CD4-positive, alpha-beta T cell (primary cell): ENCODE measurements around the gene ARL5C. TPM values are rescaled to one million over a fixed set of nuclear protein-coding genes. Genes with fewer than 3 reads are reported as not detected.

ENCODE experiments used
- ATAC-seq: fragments of 200-7000 bp; cut with Tn5 transposase; one replicate; pipeline ENCODE4 v1.10.0; 2022; ENCODE audit warnings: mild to moderate bottlenecking; ENCODE audit not compliant: poor library complexity
- CTCF ChIA-PET: fragments of 350-600 bp; sonication (Branson Sonifier 250); formaldehyde crosslinking; loops from one replicate; lab custom pipeline; 2021; ENCODE audit warnings: antibody characterized with exemption, inconsistent platforms; lab: Charles Lee
- POLR2A ChIA-PET: fragments of 350-600 bp; sonication (Branson Sonifier 250); formaldehyde crosslinking; loops from one replicate; lab custom pipeline; 2021; ENCODE audit warnings: antibody characterized with exemption, inconsistent platforms; lab: Charles Lee
- DNase-seq, 14 experiments: peaks; one replicate each; pipeline ENCODE4 v3.0.0-alpha.2; 2013 to 2020; ENCODE audit warnings: mixed read lengths in 2 of 14
- H3K27ac ChIP-seq, 2 donors: one replicate each; pipeline versions ENCODE4 v1.5.1 to v1.7.0; 2013; ENCODE audit warnings: low read length in 2 of 2, low read depth in 1 of 2, mild to moderate bottlenecking in 1 of 2
- H3K27me3 ChIP-seq, 2 experiments: 1 replicate in 1 of 2; 2 replicates in 1 of 2; pipeline versions ENCODE4 v1.6.1 to v1.7.0; 2013; ENCODE audit warnings: low read length in 2 of 2, control low read depth in 1 of 2, mild to moderate bottlenecking in 1 of 2, moderate library complexity in 1 of 2; ENCODE audit not compliant: insufficient read depth in 2 of 2, control insufficient read depth in 1 of 2
- H3K36me3 ChIP-seq: one replicate; pipeline ENCODE4 v1.6.1; 2013; ENCODE audit warnings: low read length, control low read depth; ENCODE audit not compliant: insufficient read depth
- H3K4me1 ChIP-seq: one replicate; pipeline ENCODE4 v1.6.1; 2013; ENCODE audit warnings: low read length, control low read depth; ENCODE audit not compliant: insufficient read depth
- H3K4me3 ChIP-seq: one replicate; pipeline ENCODE4 v1.5.1; 2013; ENCODE audit warnings: mild to moderate bottlenecking, low read length, moderate library complexity
- H3K9me3 ChIP-seq, 2 experiments: 1 replicate in 1 of 2; 2 replicates in 1 of 2; pipeline versions ENCODE4 v1.6.1 to v1.7.0; 2013; ENCODE audit warnings: low read length in 2 of 2, mild to moderate bottlenecking in 2 of 2, control low read depth in 1 of 2, moderate library complexity in 1 of 2; ENCODE audit not compliant: control insufficient read depth in 1 of 2, insufficient read depth in 1 of 2
- H3K27ac Mint-ChIP-seq: one replicate; pipeline ENCODE4 v1.8.0; 2020; ENCODE audit warnings: mixed read lengths
- H3K27me3 Mint-ChIP-seq: one replicate; pipeline ENCODE4 v1.8.0; 2021; ENCODE audit warnings: mixed read lengths
- H3K36me3 Mint-ChIP-seq: one replicate; pipeline ENCODE4 v1.8.0; 2021; ENCODE audit warnings: low read depth, mixed read lengths
- H3K4me1 Mint-ChIP-seq: one replicate; pipeline ENCODE4 v1.8.0; 2021; ENCODE audit warnings: low read depth, mixed read lengths
- H3K4me3 Mint-ChIP-seq: one replicate; pipeline ENCODE4 v1.8.0; 2020; ENCODE audit warnings: mild to moderate bottlenecking, mixed read lengths
- H3K9me3 Mint-ChIP-seq: one replicate; pipeline ENCODE4 v1.8.0; 2020; ENCODE audit warnings: mixed read lengths
- intact Hi-C, 2 experiments: fragments of 100-400 bp; cut with DNase I in 1 of 2; cut with micrococcal nuclease in 1 of 2; formaldehyde crosslinking; loops; one replicate each; pipeline versions ENCODE4 v1.15.1 to v1.9.0; 2023 to 2025; cut with DNase I, micrococcal nuclease
- total RNA-seq, 174 experiments: library from RNA in 2 of 174; stranded (reverse) in 2 of 174; gene quantifications; one replicate each; pipeline ENCODE4 v1.2.3 and lab custom pipeline; 2021 to 2026
- TF ChIP-seq, protein P1 (sequence below): fragments of 200-600 bp; IDR thresholded peaks from one replicate; pipeline ENCODE4 v1.8.0; 2022; ENCODE audit warnings: antibody characterized with exemption, mild to moderate bottlenecking

The ARL5C gene
- total RNA-seq, 2 experiments from 2014 or later = not detected

DNA sequence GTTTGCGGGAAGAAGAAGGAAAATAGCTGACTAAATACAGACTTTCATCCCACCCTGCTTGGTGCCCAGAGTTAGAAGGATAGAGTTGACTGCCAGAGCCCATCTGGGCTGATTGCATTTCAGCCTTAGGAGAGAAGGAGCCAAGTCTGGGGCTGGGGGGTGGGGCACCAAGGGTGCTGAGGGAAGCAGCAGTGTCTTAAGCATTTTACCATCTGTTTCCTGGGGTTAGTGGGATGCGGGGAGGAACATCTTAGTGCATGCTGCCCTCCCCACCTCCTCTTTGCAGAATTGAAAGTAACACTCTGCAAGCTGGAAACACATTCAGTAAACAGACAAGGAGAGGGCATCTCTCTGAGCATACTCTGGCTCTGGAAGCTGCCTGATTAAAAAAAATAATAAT is 1.5 kb upstream of the ARL5C start:
- Histone ChIP-seq H3K36me3 (no peaks in the 10 kb centered on the region), H3K4me3 (no peak overlapping the region), H3K27me3 (peaks cover 17 to 22% of the 10 kb centered on the region in 2 experiments), H3K9me3 (peaks cover 0 to 13% of the 10 kb centered on the region in 2 experiments), H3K27ac (no peak overlapping the region), H3K4me1 (peaks cover 37% of the 10 kb centered on the region)
- CTCF ChIA-PET = interaction anchor here (1.3 to 3.4 kb wide), 2 partner anchors 7 to 184 kb away, joined by 8 to 9 read pairs; no protein-coding TSS in a partner anchor
- TF ChIP-seq, protein P1, sequence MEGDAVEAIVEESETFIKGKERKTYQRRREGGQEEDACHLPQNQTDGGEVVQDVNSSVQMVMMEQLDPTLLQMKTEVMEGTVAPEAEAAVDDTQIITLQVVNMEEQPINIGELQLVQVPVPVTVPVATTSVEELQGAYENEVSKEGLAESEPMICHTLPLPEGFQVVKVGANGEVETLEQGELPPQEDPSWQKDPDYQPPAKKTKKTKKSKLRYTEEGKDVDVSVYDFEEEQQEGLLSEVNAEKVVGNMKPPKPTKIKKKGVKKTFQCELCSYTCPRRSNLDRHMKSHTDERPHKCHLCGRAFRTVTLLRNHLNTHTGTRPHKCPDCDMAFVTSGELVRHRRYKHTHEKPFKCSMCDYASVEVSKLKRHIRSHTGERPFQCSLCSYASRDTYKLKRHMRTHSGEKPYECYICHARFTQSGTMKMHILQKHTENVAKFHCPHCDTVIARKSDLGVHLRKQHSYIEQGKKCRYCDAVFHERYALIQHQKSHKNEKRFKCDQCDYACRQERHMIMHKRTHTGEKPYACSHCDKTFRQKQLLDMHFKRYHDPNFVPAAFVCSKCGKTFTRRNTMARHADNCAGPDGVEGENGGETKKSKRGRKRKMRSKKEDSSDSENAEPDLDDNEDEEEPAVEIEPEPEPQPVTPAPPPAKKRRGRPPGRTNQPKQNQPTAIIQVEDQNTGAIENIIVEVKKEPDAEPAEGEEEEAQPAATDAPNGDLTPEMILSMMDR = no peak
- POLR2A ChIA-PET = interaction anchor here (1.4 to 5.5 kb wide), 2 partner anchors 32 to 415 kb away, joined by 4 to 35 read pairs; partner anchors contain the start of genes PSMB3 and RPL19
- ATAC-seq = no peak
- peak in 1 of 14 experiments; percentile 58 for DNase-seq
- intact Hi-C loops = no loop called here
- H3K27ac Mint-ChIP-seq = no peak overlapping the region
- no peaks in the 10 kb centered on the region for H3K9me3 Mint-ChIP-seq
- peaks cover 34% of the 10 kb centered on the region for H3K27me3 Mint-ChIP-seq
- H3K4me1 Mint-ChIP-seq = peaks cover 31% of the 10 kb centered on the region
- no peak overlapping the region for H3K4me3 Mint-ChIP-seq
- H3K36me3 Mint-ChIP-seq = no peaks in the 10 kb centered on the region

DNA sequence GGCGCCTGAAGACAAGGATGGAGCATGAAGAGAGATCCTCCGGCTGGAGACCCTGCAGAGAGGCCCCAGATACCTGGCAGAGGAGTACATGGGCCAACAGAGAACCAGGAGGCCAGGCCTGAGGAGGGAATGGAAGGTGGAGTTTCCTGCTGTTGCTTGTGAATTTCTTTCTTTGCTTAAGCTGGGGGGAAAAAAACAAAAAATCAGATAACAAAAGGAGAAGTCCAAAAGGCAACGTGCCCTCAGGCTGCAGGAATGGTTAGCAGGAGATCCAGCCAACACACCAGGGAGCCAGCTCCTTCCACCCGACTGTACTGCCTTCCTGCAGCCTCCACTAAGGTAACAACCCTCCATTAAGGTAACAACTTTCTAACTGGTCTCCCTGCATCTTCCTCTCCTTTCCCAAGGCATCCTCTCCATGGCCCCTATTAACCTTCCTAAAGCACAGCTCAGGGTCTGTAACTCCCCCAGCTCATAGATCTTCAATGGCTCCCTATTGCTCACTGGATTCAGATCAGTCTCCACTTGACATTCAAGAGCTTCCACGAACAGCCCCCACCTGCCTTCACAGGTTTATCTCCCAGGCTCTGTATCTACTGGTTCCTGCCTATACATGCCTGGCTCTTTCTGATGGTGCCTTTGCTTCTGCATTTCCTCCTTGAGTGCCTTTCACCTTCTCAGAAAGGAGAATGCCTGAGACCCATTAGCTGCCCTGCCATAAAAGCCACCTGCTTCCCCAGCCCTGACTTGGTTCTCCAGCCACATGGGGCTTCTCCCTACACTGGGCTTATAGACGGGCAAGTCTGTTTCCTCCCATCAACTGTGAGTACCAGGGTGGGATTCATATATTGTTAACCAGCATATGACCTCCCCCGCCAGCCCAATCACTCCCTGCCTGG is 725 bp upstream of the ARL5C start:
- ChIA-PET CTCF (interaction anchor here (0.9 to 3.8 kb wide), 5 partner anchors 8 to 184 kb away, joined by 3 to 38 read pairs (median 8); no protein-coding TSS in a partner anchor), POLR2A (interaction anchor here (0.6 to 5.5 kb wide), 3 partner anchors 33 to 414 kb away, joined by 3 to 35 read pairs (median 4); partner anchors contain the start of genes PSMB3 and RPL19)
- no peaks in the 10 kb centered on the region for H3K36me3 Mint-ChIP-seq
- Histone ChIP-seq H3K27me3 (peaks cover 17 to 22% of the 10 kb centered on the region in 2 experiments), H3K27ac (no peak overlapping the region), H3K9me3 (peaks cover 0 to 13% of the 10 kb centered on the region in 2 experiments), H3K4me1 (peaks cover 32% of the 10 kb centered on the region), H3K36me3 (no peaks in the 10 kb centered on the region), H3K4me3 (no peak overlapping the region)
- ATAC-seq (no peak), DNase-seq (no peak)
- no peak overlapping the region for H3K27ac Mint-ChIP-seq
- peaks cover 27% of the 10 kb centered on the region for H3K4me1 Mint-ChIP-seq
- peak overlapping the region; percentile 52 for H3K4me3 Mint-ChIP-seq
- intact Hi-C loops = no loop called here
- TF ChIP-seq, protein P1 = no peak
- peaks cover 34% of the 10 kb centered on the region for H3K27me3 Mint-ChIP-seq
- no peaks in the 10 kb centered on the region for H3K9me3 Mint-ChIP-seq

DNA sequence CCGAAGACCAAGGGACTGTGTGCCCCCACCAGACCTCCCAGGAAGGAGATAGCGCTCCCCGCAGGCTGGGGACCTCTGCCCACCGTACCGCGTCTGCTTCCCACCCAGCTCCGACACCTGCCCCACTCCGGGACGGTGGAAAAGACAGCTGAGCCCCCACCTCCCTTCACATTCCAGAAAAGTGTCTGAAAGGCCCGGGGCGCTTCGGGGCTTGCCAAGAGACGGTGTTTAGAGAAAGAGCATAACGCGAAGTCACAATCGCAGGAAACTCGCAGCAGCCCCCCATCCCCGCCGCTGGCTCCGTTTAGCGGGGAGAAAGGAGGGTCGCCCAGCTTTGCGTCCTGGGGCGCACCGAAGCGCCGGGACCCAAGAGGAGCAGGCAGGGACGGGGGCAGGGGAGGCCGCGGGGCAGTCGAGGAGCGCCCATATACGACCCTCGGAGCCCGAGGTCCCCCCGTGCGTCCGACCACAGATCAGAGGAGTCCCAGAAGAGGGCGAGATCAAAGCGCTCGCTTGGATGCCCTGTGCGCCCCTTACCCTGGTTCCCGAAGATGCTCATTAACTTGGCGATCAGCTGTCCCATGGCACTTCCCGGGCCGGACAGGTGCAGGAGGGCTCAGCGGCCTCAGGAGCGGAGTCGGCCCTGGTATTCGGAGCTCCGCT is 652 bp downstream of the ARL5C start:
- Histone ChIP-seq H3K27me3 (peaks cover 17 to 22% of the 10 kb centered on the region in 2 experiments), H3K4me1 (peaks cover 32% of the 10 kb centered on the region), H3K9me3 (peaks cover 0 to 13% of the 10 kb centered on the region in 2 experiments), H3K4me3 (peak overlapping the region; percentile 60), H3K27ac (no peak overlapping the region), H3K36me3 (no peaks in the 10 kb centered on the region)
- intact Hi-C loops = loop anchor here in 1 of 2 experiments (2.0 kb wide), 1 partner anchor 79 kb away; no protein-coding TSS in a partner anchor
- DNase-seq (no peak), ATAC-seq (peak; percentile 17)
- no peaks in the 10 kb centered on the region for H3K36me3 Mint-ChIP-seq
- peaks cover 27% of the 10 kb centered on the region for H3K4me1 Mint-ChIP-seq
- CTCF ChIA-PET = interaction anchor here (0.5 to 3.8 kb wide), 31 partner anchors 10 to 295 kb away, joined by 3 to 47 read pairs (median 4); partner anchors contain the start of genes LASP1 and RPL19
- TF ChIP-seq, protein P1 = no peak
- H3K27me3 Mint-ChIP-seq = peaks cover 34% of the 10 kb centered on the region
- POLR2A ChIA-PET = interaction anchor here (0.5 to 5.5 kb wide), 15 partner anchors 8 to 312 kb away, joined by 3 to 35 read pairs (median 4); partner anchors contain the start of genes FBXO47, LASP1, PLXDC1 and RPL19
- peak overlapping the region; percentile 90 for H3K4me3 Mint-ChIP-seq
- H3K9me3 Mint-ChIP-seq = no peaks in the 10 kb centered on the region
- no peak overlapping the region for H3K27ac Mint-ChIP-seq
